ENCODE results near the gene GALC.

GALC gene

DNA sequence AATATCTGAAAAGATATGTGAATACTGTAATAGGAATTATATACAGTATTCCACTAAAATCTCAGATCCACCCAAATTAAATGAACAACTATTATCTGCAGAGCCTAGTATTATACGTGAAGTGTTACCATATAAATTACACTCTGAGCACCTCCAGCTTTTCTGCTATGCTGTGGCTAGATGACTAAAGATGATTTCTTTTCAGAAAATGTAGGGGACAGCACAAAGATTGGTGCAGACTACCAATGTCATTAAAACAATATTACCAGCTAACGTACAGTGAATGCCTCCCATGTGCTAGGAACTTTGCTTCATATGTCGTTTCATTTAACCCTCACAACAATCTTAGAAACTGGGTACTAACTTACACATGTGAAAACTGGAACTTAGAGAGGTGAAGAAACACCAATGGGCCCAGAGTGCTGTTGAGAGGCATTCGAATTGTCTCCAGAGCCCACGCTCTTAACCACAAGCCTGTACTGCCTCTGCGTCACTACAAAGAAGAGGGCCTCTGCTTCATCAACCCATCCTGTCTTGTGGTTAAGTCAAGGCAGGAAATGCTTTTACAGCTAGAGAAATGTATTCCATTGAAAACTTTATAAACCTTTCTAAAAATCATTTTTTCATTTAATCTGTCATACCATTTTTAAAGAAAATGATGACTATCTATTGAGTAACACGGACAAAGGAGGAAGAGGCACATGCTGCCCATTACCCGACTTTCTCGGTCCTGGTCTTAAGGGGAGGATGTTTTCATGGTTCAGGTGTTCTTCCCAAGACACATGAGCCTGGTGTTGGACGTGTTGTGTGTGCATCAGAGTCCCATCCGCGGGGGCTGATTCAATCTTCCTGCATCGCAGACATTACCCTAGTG lies 13.2 kb upstream of the GALC start:
- DNase-seq, result no peak

DNA sequence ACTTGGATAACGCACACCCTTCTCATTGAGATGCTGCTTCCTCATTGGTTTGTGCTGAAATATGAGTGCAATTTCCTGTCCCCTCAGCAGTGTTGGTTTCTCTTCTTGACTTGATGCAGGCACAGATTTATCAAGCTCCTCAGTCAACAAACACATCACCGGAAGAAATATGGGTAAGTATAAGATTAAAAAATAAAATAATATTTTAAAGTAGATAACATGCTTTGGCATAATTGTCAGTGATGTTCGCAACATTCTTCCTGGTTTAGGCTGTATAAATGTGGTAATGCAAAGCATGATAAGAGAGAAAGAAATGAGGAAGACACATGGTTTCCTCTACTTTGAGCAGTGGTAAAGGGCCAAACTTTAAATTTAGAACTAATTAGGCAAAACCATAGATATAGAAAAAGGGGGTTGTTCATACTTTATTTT lies 12.1 kb upstream of the GALC start, which contains the start of gene GPR65:
Gene GPR65 (plus strand): TSS at position 86 of the 432 bp plus-strand sequence. CDS start 5,713 bp downstream, outside the sequence.
- DNase-seq, result no peak

DNA sequence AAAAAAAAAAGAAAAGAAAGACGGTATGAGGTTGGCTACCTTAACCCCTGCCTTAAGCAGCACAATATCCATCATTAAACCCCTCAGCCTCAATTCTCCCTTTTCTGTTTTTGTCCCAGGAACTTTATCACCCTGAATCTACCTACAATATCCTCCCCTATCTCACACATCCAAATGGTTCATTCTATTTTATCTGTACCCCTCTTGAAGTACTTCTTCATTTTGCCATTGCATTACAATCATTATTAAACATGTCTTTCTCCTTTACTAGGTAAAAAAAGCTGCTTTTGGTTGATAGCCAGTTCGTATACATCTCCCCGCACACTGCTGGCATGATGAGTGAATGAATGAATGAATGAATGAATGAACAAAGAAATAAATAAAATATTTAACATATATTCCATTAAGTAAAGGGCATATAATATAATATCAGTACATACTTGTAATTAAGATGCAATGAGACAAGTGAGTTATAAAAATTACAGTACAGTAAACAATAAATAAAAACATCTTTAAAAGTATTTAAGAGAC lies 11.6 kb upstream of the GALC start:
- DNase-seq, result no peak

DNA sequence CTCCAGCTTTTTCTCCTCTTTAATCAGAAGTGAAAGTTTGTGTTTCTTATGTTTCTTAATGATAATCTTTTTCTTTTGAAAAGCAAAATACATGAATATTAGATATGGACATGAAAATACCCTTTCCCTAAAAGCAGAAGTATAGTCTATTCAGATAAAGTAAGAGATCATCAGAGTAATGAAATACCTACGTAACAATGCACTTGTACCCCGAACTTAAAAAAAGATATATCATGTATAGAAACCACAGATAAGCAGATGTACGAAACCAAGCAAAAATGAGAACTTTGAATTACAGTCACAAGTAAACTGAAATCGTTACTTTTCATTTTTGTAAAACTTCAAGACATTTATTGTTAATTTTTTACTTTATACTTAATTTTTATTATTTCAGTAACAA lies 10.4 kb upstream of the GALC start:
- DNase-seq, result no peak

DNA sequence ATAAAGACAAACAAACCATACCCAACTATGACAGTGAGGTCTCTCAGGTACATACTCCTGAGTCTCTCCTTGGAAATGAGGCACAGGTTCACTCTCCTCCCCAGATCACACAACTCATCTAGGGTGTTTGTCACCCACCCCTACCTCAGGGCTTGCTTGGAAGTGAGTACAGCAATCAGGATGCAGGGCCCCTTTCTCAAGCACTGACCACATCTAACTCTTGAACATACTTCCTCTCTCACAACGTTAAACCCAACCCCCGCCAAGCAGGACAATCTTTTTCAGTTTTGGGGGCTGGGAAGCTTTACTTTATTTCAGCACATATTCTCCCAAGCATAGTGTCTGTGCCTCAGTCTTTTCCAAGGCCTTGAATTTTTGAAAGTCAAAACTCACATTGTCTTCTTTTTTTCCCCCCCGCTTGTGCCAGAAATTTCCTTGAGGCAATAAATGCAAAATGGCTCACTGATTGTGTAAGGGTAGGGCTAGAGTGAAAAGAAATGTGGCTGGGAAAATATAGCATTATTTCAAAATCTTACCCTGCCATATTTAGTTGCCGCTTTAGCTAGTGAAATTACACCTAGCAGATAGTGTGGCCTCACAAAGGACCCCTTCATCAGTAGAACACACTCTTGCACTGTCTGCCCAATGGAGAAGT lies 9.6 kb upstream of the GALC start:
- no peak for DNase-seq

DNA sequence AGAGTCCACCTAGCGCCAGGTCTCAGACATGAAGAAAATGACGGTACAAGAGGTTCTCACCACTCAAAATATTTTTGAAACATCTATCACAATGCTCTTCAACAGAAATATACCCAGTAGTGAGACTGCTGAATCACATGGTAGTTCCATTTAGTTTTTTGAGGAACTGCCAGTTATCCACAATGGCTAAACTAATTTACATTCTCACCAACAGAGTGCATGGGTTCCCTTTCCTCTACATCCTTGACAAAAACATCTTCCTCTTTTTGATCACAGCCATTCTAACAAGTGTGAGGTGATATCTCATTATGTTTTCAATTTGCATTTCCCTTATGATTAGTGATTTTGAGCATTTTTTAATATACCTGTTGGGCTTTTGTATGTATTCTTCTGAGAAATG lies 6.3 kb upstream of the GALC start:
- no peak for DNase-seq

DNA sequence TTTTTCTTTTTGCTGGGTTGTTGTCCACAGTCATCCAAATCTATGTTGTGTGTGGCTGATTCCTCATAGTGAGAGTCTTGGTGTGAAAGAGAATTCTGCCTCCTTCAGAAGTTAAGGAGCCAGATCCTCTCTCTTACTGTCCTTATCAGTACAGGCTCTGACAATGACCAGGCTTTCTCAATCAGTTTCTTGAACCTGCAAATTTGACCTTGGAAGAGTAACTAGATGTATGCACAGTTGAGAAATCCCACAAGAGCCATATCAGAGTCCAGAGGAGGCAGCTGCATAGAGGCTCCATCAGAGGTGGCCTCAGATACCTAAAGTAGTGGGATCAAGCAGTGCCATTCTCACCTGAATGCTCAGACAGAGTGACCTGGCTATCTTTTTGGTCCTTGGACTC lies 5.5 kb upstream of the GALC start:
- no peak for DNase-seq

DNA sequence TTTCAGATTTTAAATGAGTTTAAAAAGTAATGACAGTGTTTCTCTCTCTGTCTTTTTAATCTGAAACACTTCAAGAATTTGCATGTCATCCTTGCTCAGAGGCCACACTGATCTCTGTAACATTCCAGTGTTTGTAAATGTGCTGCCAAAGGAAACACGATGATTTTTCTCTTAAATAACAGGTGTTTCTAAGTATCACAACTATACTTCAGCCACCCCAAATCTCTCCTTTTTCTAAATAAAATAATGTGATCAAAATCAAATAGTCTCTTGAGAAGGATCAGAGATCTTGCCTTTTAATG lies 3.3 kb upstream of the GALC start:
- no peak for DNase-seq

DNA sequence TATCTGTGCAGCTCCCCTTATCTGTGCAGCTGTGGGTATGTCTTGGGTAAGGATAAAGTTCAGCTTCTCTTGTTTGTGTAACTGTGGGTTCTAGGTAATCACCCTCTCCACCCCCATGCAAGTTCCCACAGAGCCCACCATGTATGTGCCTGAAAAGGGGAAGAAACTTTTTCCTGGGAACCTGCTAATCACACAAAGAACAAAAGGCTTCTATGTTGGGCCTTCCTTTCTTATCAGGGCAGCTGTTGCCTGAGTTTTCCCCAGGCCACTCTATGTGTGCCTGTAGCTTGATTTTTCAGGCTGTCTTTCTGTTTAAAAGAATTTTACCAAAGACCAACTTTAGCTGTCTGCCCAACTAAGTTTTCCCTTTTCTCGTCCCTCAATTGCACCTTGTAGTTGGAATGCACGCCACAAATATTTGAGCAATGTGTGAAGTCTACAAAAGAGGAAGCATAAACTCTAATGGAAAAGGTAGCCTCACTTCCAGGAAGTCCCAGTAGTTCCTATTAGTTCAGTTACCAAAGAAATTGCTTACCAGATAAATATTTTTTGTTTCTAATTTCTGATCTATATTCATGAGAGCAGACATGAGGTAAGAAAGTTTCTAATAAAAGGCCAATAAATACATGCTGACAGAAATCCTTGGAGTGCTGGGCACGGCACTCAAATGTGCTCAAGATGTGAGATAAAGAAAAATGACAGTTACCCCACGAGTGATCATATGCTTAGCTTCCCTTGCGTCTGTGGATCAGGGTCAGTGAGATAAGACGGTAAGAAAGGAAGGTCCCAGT lies 2.7 kb upstream of the GALC start:
- no peak for DNase-seq

DNA sequence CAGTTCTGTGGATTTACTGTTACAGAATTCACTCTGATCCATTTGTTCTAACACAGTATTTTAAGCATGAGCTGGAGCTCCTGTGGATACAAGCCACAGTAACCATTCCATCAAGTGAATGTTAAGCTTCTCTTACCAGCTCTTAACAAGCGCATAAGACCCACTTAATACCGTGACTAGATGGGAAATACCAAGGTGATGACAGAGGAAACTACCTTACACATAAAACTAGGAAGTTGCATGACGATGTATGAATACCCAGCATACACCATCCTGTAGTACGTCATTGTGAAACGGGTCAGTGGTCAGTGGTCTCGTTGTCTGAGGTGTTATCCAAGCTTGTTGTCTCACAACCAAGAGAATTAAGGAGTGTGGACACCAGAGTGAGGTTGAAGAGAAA lies 2.0 kb upstream of the GALC start:
- DNase-seq, result no peak

DNA sequence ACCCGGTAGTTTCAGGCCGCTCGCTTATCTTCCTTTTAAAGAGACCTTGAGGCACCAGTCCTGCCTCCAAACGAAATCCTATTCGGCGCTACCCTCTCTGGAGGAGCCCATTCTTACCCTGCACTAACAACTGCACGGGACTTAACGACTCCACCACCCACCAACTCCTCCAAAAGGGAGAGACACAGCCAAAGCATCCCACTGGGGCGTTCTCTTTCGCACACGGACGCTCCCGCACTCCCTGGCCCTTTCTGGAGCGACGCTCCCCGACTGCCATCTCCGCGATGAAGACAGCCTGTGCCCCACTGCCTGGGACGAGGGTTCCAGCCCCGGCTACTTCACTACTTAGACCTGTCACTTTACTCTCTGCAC lies 650 bp downstream of the GALC start:
- DNase-seq, result no peak

DNA sequence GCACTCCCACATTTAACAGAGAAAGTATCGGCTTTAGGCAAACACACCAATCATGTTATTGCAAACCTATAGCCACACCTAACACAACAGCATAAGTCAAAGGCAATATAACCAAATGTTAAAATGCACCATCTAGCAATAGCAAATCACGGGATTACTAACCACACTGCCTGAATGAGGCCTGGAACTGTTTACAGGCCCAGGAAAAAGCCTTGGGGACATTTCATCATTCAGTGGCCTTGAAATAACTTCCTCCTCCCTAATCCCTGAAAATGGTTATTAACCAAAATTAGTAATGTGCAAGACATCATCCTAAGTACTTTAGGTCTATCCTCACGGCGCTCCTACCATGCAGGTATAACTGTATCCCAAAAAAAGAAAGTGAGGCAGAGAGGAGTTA lies 2.3 kb downstream of the GALC start:
- DNase-seq, result no peak

DNA sequence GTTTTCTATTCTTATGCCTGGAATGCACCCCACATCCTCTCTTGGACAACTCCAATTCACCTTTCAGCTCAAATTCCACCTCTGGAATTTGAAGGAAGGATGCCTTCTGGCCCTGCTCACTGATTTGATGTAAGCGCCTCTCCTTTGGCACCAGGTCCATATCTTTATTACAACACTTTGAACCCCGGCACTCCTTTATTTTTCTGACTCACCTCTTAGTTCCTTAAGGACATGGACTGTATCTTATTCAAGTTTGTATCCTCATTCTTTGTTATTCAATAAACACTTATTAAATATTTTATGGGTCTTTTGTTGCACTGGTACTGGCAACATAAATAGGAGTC lies 3.1 kb downstream of the GALC start:
- no peak for DNase-seq

DNA sequence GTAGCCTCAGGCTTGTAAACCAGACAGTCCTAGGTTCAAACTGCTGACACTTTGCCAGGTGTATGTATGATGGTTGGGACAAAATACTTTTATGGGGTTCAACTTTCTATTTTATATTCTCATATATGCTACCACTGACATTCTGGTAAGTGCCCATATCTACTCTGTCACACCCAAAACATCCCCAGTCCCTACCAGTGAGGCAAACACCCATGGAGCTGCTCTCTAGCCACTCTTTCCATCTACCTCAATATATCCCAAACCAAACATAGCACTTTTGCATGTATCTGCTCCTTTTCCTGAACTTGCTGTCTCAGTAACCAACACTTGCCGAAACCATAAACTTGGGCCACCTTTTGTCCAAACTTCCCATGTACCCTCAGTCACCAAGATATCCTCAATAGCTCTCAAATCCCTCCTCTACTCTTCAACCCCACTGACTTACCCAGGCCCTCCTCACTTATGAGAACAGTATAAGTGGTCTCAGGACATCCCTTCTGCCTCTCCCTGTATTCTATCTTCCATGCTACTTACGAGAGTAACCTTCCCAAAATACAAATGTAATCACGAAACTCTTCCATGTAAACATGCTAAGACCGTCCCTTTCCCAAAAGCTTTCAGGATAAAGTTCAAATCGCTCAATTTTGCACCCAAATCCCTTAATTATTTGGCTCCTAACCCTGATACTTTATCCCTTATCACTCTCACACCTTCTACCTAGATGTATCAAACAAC lies 3.6 kb downstream of the GALC start:
- no peak for DNase-seq

DNA sequence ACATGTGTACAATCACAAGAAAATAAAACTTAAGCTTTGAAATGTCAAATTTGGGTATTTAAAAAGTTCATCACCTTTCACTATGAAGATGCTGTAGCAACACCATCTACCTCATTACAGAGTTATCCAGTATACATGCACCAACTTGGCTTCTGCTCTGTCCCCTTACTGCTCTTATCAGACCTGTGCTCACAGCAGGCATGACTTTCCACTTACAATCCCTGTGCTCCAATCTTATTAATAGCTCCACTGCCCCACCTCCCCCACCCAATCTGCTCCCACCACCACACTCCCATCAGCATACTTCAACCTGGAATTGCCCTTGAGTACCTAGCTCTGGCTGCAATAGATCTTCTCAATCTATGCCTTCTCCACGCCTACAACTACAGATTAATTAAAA lies 13.3 kb downstream of the GALC start:
- no peak for DNase-seq

DNA sequence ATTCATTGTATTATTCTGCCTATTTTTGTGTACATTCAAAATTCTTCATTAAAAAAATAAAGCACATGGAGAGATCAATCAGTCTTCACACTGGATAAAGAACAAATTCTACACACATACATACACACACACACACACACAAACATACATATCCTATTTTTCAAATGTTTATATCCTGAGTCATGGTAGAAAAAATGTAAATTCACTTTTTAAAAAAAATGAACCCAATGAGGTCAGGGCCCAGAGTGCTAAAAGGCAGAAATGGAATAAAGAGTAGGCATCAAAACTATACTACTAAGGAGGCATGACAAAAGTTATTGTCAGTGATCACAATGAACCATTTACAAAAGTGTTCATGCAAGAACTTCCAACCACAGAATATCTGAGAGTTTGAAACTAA lies 17.3 kb downstream of the GALC start:
- DNase-seq, result no peak

DNA sequence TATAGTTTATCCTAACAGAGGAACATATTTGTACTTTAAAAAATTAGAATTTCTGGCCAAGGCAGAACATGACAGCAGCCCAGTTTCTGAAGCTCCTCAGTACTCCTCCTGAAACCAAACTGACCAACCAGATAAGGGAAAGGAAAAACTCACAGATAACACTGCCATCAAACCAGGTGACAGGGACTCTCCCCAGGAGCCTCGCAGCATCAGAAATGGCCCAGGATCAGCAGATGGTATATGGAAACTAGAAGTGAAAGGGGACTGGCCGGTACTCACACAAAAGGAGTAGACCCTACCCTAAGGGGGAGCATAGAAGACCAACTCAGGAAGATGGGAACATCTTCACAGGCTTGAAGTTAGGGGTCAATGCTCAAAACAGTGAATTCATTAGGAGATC lies 22.0 kb downstream of the GALC start:
- no peak for DNase-seq

DNA sequence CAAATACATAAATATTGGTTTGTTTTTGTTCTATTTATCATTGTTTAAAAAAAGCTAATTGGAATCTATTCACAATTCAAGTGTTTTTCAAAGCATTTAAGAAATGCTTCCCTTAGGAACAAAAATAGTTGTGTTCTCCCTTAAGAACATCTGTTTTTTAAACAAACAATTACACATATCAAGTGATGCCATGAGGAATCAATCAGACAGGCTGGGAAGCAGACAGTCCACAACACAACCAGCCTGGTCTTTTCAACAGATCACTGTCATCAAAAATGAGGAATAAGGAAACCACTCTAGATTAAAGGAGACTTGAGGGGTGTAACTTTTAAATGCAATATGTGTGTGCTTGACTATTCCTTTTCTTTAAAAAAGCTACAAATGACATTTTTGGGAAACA lies 25.5 kb downstream of the GALC start:
- DNase-seq, result no peak

DNA sequence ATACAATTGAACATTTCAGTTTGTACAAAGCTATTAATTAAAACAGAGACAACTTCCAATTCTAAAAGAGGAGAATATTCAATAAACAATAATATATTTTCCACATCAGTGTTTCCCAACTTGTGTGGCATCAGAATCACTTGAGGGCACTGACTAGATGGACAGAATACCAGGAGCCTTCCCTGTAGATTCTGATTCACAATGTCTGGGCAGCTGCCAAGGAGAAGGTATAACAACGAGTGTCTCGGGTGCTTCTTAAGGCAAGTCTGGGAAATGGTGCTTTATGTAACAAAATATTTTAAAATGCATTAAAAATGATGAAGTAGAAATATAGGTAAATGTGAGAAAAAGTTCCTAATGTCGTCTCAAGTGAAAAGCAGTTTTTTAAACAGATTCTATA lies 26.2 kb downstream of the GALC start:
- DNase-seq, result no peak

DNA sequence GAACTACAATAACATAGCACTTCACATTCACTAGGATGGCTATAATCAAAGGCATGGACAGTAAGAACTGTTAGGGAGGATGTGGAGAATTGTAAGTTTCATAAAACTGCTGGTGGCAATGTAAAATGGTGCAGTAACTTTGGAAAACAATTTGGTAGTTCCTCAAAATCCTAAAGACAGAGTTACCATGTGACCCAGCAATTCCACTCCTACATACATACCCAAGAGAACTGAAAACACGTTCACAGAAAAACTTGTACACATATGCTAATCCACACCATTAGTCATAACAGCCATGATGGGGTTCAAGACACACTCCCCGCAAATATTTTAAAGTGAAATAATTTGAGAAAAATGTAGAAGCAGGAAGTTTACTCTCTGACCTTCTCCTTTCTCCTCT lies 31.7 kb downstream of the GALC start:
- no peak for DNase-seq

DNA sequence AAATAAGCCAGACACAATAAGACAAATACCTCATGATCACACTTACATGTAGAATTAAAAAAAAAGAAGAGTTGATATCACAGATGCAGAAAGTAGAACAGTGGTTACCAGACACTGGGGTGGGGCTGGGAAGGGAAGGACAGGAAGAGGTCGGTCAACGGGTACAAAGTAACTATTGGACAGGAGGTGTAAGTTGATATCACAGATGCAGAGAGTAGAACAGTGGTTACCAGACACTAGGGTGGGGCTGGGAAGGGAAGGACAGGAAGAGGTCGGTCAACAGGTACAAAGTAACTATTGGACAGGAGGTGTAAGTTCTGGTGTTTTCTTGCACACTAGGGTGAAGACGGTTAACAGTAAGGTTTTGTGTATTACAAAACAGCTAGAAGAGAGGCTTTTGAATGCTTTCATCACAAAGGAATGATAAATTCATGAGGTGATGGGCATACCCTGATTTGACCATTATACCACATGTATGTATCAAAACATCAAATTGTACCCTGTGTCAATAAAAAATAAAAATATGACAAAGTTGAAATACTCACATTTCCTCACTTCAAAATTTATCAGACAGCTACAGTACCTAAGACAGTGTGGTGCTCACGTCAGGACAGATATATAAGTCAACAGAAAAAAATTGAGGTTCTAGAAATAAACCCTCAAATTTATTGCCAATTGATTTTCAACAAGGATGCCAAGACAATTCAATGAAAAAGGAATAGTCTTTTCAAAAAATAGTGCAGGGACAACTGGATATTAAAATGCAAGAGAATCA lies 32.8 kb downstream of the GALC start:
- no peak for DNase-seq

DNA sequence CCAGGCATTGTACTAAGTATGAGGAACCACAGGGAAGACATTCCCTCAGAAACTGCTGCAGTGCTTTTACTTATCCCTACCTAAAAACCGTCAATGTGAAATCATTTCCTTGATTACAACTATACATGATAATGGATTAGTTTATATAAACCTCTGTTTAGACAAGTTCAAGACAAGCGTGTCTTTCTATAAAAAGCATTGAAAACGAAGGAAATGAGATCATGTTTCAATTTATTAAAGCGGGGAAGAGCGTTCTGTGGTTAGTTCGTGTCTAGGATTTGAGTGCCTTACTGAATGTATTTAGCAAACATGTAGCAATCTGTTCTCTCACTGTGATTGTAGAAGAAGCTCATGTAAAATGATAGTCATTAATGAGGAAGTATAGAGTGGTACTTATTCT lies 37.5 kb downstream of the GALC start:
- no peak for DNase-seq
